Keratinocyte (primary cell): ENCODE results near the gene CAMKMT. TPM values are rescaled to one million over a fixed set of nuclear protein-coding genes. Genes with fewer than 3 reads are reported as not detected.
A peak's percentile ranks its signal among the peaks of the same experiment; 100 is the strongest.

Source experiments
- DNase-seq: peaks from one replicate; pipeline ENCODE4 v3.0.0-alpha.2; 2011; ENCODE audit warnings: low read depth, missing footprints, low spot score
- FAIRE-seq: peaks from 2 replicates; lab custom pipeline; 2011; peaks lifted over from hg19 to GRCh38; lab: Jason Lieb, UNC
- H2AFZ ChIP-seq: 2 replicates; pipeline ENCODE4 v1.6.0; 2012; ENCODE audit warnings: low read length, control low read depth, inconsistent platforms; ENCODE audit not compliant: control insufficient read depth
- H3K27ac ChIP-seq: 2 replicates; pipeline ENCODE4 v1.5.1; 2011; ENCODE audit warnings: low read length; ENCODE audit not compliant: control insufficient read depth, insufficient read depth
- H3K27me3 ChIP-seq: 3 replicates; pipeline ENCODE4 v1.6.0; 2011; ENCODE audit warnings: low read length; ENCODE audit not compliant: control insufficient read depth, insufficient read depth; ENCODE audit errors: extremely low read depth
- H3K36me3 ChIP-seq, 2 experiments: 2 replicates in 1 of 2; 3 replicates in 1 of 2; pipeline ENCODE4 v1.5.1; 2011; ENCODE audit warnings: low read length in 2 of 2, mild to moderate bottlenecking in 1 of 2; ENCODE audit not compliant: control insufficient read depth in 2 of 2, insufficient read depth in 2 of 2; ENCODE audit errors: extremely low read depth in 1 of 2
- H3K4me1 ChIP-seq: 3 replicates; pipeline ENCODE4 v1.5.1; 2011; ENCODE audit warnings: low read length; ENCODE audit not compliant: control insufficient read depth, insufficient read depth; ENCODE audit errors: extremely low read depth
- H3K4me2 ChIP-seq: 3 replicates; pipeline ENCODE4 v1.6.0; 2011; ENCODE audit warnings: low read depth, low read length; ENCODE audit not compliant: control insufficient read depth, insufficient read depth; ENCODE audit errors: extremely low read depth
- H3K4me3 ChIP-seq, 3 experiments: fragments of 200-600 bp in 1 of 3; sonication (generic) in 1 of 3; 2 replicates in 2 of 3; 3 replicates in 1 of 3; pipeline ENCODE4 v1.5.1; 2011 to 2016; ENCODE audit warnings: low read length in 3 of 3, mild to moderate bottlenecking in 3 of 3, control low read depth in 2 of 3, inconsistent platforms in 1 of 3, low read depth in 1 of 3, mixed read lengths in 1 of 3, mixed run types in 1 of 3, moderate library complexity in 1 of 3; ENCODE audit not compliant: control insufficient read depth in 2 of 3, insufficient read depth in 2 of 3; ENCODE audit errors: extremely low read depth in 1 of 3
- H3K79me2 ChIP-seq: 2 replicates; pipeline ENCODE4 v1.6.0; 2012; ENCODE audit warnings: low read length; ENCODE audit not compliant: control insufficient read depth, insufficient read depth
- H3K9ac ChIP-seq: 3 replicates; pipeline ENCODE4 v1.6.0; 2011; ENCODE audit warnings: low read length; ENCODE audit not compliant: control insufficient read depth, insufficient read depth; ENCODE audit errors: extremely low read depth
- H3K9me1 ChIP-seq: 3 replicates; pipeline ENCODE4 v1.6.0; 2011; ENCODE audit warnings: low read length; ENCODE audit not compliant: control insufficient read depth, insufficient read depth; ENCODE audit errors: extremely low read depth
- H3K9me3 ChIP-seq: 2 replicates; pipeline ENCODE4 v1.5.1; 2012; ENCODE audit warnings: low read depth, low read length; ENCODE audit not compliant: control insufficient read depth
- H4K20me1 ChIP-seq: 3 replicates; pipeline ENCODE4 v1.6.0; 2011; ENCODE audit warnings: low read length; ENCODE audit not compliant: control insufficient read depth, insufficient read depth; ENCODE audit errors: extremely low read depth
- EZH2 ChIP-seq: IDR thresholded peaks from one replicate; pipeline ENCODE4 v1.6.1; 2012; ENCODE audit warnings: inconsistent platforms, mild to moderate bottlenecking, low read length, moderate library complexity
- dilution Hi-C: fragments of 300-500 bp; cut with MboI; formaldehyde crosslinking; loops from one replicate; pipeline ENCODE4 v1.7.0; 2020; ENCODE audit warnings: low sequenced_read_pairs; ENCODE audit not compliant: extremely low pct_ligation_motif_present
- polyA plus RNA-seq, 5 experiments: library from polyadenylated mRNA; depleted of rRNA in 3 of 5; stranded (reverse) in 3 of 5; stranded (forward) in 1 of 5; unstranded in 1 of 5; fragments of >200 nt; gene quantifications; 1 replicate in 1 of 5; 2 replicates in 3 of 5; 3 replicates in 1 of 5; pipeline versions ENCODE4 v1.2.1 to v1.2.3, GENCODE V29; 2011 to 2012; ENCODE audit warnings: missing spikeins in 2 of 5, low read depth in 1 of 5, low replicate concordance in 1 of 5
- TF ChIP-seq, protein P1 (sequence below), 3 experiments: IDR thresholded peaks in 1 of 3; conservative IDR thresholded peaks in 1 of 3; optimal IDR thresholded peaks in 1 of 3; 2 replicates in 2 of 3; 3 replicates in 1 of 3; pipeline versions ENCODE3 to v1.5.1; 2011; ENCODE audit warnings: low read length in 3 of 3, mild to moderate bottlenecking in 3 of 3, moderate library complexity in 2 of 3, control low read depth in 1 of 3, inconsistent platforms in 1 of 3; ENCODE audit not compliant: insufficient read depth in 2 of 3; ENCODE audit errors: extremely low read depth in 1 of 3

Gene CAMKMT
- polyA plus RNA-seq, 1 donor (not counting 4 experiments of a cell fraction or from before 2014, with no cell fraction given), result 9.9 TPM

DNA sequence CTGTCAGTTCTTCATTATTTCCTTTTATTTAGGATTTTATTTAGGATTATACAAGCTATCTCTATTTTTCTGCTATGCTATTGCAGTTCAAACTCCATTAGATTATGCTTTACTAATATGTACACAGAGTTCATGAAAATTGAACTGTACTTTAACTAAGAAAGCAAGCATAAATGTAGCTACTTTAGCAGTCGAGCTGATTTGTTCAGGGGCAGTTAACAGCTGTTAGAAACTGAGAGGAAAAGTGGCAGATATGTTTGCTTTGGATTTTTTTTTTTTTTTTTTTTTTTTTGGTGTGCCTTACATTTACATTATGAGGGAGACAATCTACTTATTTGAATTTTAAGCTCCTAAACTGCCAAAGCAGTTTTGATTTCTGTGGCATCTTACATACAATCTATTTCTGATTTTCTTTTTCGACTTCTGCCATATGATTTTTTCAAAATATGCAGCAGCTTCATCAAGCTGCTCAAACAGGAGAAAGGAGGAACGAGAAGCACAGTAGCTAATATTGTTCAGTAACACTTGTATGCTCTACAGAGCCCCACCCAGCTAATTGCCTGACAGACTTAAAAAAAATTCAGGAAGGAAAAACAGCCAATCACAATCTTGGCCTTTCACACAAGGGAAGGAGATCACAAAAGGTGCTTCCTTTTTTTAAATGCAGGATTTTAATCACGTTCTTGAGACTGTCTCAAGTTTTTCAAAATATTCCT is 346.4 kb downstream of the CAMKMT start:
- Histone ChIP-seq H3K4me1 (peaks cover 8% of the 10 kb centered on the region), H3K4me2 (peak overlapping the region; percentile 3), H3K9me1 (no peaks in the 10 kb centered on the region), H3K9ac (no peak overlapping the region), H3K27ac (no peak overlapping the region), H2AFZ (no peak overlapping the region), H3K27me3 (no peaks in the 10 kb centered on the region), H3K36me3 (no peaks in the 10 kb centered on the region), H3K79me2 (no peaks in the 10 kb centered on the region), H3K4me3 (no peak overlapping the region), H3K9me3 (no peaks in the 10 kb centered on the region), H4K20me1 (no peaks in the 10 kb centered on the region)
- no peak for FAIRE-seq
- dilution Hi-C loops, result no loop called here
- DNase-seq, result no peak
- TF ChIP-seq, protein P1, sequence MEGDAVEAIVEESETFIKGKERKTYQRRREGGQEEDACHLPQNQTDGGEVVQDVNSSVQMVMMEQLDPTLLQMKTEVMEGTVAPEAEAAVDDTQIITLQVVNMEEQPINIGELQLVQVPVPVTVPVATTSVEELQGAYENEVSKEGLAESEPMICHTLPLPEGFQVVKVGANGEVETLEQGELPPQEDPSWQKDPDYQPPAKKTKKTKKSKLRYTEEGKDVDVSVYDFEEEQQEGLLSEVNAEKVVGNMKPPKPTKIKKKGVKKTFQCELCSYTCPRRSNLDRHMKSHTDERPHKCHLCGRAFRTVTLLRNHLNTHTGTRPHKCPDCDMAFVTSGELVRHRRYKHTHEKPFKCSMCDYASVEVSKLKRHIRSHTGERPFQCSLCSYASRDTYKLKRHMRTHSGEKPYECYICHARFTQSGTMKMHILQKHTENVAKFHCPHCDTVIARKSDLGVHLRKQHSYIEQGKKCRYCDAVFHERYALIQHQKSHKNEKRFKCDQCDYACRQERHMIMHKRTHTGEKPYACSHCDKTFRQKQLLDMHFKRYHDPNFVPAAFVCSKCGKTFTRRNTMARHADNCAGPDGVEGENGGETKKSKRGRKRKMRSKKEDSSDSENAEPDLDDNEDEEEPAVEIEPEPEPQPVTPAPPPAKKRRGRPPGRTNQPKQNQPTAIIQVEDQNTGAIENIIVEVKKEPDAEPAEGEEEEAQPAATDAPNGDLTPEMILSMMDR (optimal IDR thresholded peaks at IDR 0.05 in 1 of 3, IDR thresholded peaks at IDR 0.05 in 1 of 3, conservative IDR thresholded peaks at IDR 0.05 in 1 of 3; ENCODE audit: extremely low read depth in 1 of 3, insufficient read depth in 2 of 3, low read length in 3 of 3), result no peak
- no peak for TF ChIP-seq EZH2

DNA sequence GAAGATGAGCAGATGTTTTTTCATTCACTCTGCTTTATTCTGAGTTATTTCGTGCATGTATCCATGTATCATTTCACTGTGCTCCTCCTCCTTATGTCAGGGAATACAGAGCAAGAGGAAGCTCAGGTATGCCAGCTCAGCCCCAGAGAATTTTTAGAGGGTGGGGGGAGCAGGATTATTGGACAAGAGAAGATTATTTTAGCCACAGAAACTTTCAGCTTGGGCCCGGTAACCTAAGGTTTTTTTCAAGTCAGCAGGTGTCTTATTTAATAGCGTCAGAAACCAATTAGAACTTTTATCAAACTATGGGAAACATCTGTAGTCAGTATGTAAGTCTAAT is 346.9 kb downstream of the CAMKMT start:
- dilution Hi-C loops, result no loop called here
- TF ChIP-seq, protein P1 (optimal IDR thresholded peaks at IDR 0.05 in 1 of 3, IDR thresholded peaks at IDR 0.05 in 1 of 3, conservative IDR thresholded peaks at IDR 0.05 in 1 of 3; ENCODE audit: extremely low read depth in 1 of 3, insufficient read depth in 2 of 3, low read length in 3 of 3), result no peak
- TF ChIP-seq EZH2, result no peak
- Histone ChIP-seq H3K4me3 (no peak overlapping the region), H3K9me3 (no peaks in the 10 kb centered on the region), H3K9ac (no peak overlapping the region), H4K20me1 (no peaks in the 10 kb centered on the region), H3K4me2 (peak overlapping the region; percentile 3), H3K79me2 (no peaks in the 10 kb centered on the region), H3K4me1 (peaks cover 8% of the 10 kb centered on the region), H3K27me3 (no peaks in the 10 kb centered on the region), H2AFZ (no peak overlapping the region), H3K27ac (no peak overlapping the region), H3K9me1 (no peaks in the 10 kb centered on the region), H3K36me3 (no peaks in the 10 kb centered on the region)
- FAIRE-seq (no peak), DNase-seq (no peak)
